Neuronal stem cell (in vitro differentiated cells): ENCODE results near the gene RAP1GAP2.
A peak's percentile ranks its signal among the peaks of the same experiment; 100 is the strongest.

ENCODE experiments used
- DNase-seq: peaks from one replicate; pipeline ENCODE4 v3.0.0-alpha.2; 2013; ENCODE audit warnings: low spot score
- H2AFZ ChIP-seq: one replicate; pipeline ENCODE4 v1.6.1; 2013; ENCODE audit warnings: mild to moderate bottlenecking, low read length, inconsistent platforms
- H2AK5ac ChIP-seq: 2 replicates; pipeline ENCODE4 v1.6.1; 2013; ENCODE audit warnings: low read depth, mild to moderate bottlenecking, inconsistent platforms, low read length, moderate library complexity, mixed read lengths
- H2BK120ac ChIP-seq: 2 replicates; pipeline ENCODE4 v1.6.1; 2013; ENCODE audit warnings: low read depth, mild to moderate bottlenecking, inconsistent platforms, low read length, moderate library complexity, mixed read lengths
- H2BK12ac ChIP-seq: one replicate; pipeline ENCODE4 v1.6.1; 2013; ENCODE audit warnings: low read length, inconsistent platforms
- H2BK15ac ChIP-seq: 2 replicates; pipeline ENCODE4 v1.6.1; 2013; ENCODE audit warnings: mild to moderate bottlenecking, low read length, inconsistent platforms, mixed read lengths
- H2BK5ac ChIP-seq: one replicate; pipeline ENCODE4 v1.6.1; 2013; ENCODE audit warnings: inconsistent platforms, mild to moderate bottlenecking, low read length, moderate library complexity
- H3K14ac ChIP-seq: one replicate; pipeline ENCODE4 v1.6.1; 2013; ENCODE audit warnings: low read length, inconsistent platforms
- H3K18ac ChIP-seq: 2 replicates; pipeline ENCODE4 v1.6.1; 2013; ENCODE audit warnings: low read length, inconsistent platforms
- H3K23ac ChIP-seq: 2 replicates; pipeline ENCODE4 v1.6.1; 2013; ENCODE audit warnings: low read depth, mild to moderate bottlenecking, mixed read lengths, low read length, inconsistent platforms; ENCODE audit not compliant: poor library complexity
- H3K27ac ChIP-seq: replicated peaks from 3 replicates; pipeline ENCODE4 v1.5.1; 2013; ENCODE audit warnings: low read length, inconsistent platforms
- H3K27me3 ChIP-seq, 3 experiments: 2 replicates each; pipeline ENCODE4 v1.6.1; 2013; ENCODE audit warnings: low read length in 3 of 3, mild to moderate bottlenecking in 2 of 3, inconsistent platforms in 1 of 3, low read depth in 1 of 3, mixed read lengths in 1 of 3, moderate library complexity in 1 of 3; ENCODE audit not compliant: control insufficient read depth in 3 of 3, insufficient read depth in 3 of 3
- H3K36me3 ChIP-seq, 2 donors: replicated peaks in 1 of 2; 2 replicates each; pipeline ENCODE4 v1.6.1; 2013; ENCODE audit warnings: low read length in 2 of 2; ENCODE audit not compliant: control insufficient read depth in 2 of 2, insufficient read depth in 2 of 2
- H3K4ac ChIP-seq: 2 replicates; pipeline ENCODE4 v1.6.1; 2013; ENCODE audit warnings: inconsistent platforms, mild to moderate bottlenecking, low read length, moderate library complexity
- H3K4me1 ChIP-seq, 2 donors: 1 replicate in 1 of 2; 2 replicates in 1 of 2; pipeline ENCODE4 v1.6.1; 2013; ENCODE audit warnings: low read length in 2 of 2, low read depth in 1 of 2; ENCODE audit not compliant: control insufficient read depth in 2 of 2, insufficient read depth in 1 of 2
- H3K4me2 ChIP-seq: one replicate; pipeline ENCODE4 v1.6.1; 2013; ENCODE audit warnings: mild to moderate bottlenecking, low read length, inconsistent platforms; ENCODE audit not compliant: insufficient read depth, poor library complexity, severe bottlenecking
- H3K4me3 ChIP-seq, 2 donors: 2 replicates each; pipeline ENCODE4 v1.5.1; 2013; ENCODE audit warnings: low read length in 2 of 2, mild to moderate bottlenecking in 2 of 2, inconsistent platforms in 1 of 2, moderate library complexity in 1 of 2
- H3K79me1 ChIP-seq: one replicate; pipeline ENCODE4 v1.6.1; 2013; ENCODE audit warnings: low read depth, mild to moderate bottlenecking, inconsistent platforms, low read length, moderate library complexity
- H3K9ac ChIP-seq: one replicate; pipeline ENCODE4 v1.6.1; 2013; ENCODE audit warnings: mild to moderate bottlenecking, low read depth, low read length, inconsistent platforms; ENCODE audit not compliant: poor library complexity
- H3K9me3 ChIP-seq, 2 donors: replicated peaks in 1 of 2; 2 replicates each; pipeline versions ENCODE3 to v1.6.1; 2013; ENCODE audit warnings: low read length in 2 of 2, mild to moderate bottlenecking in 2 of 2, inconsistent platforms in 1 of 2, low read depth in 1 of 2, mixed read lengths in 1 of 2, moderate library complexity in 1 of 2; ENCODE audit not compliant: control insufficient read depth in 2 of 2, insufficient read depth in 1 of 2
- H4K8ac ChIP-seq: one replicate; pipeline ENCODE4 v1.6.1; 2013; ENCODE audit warnings: low read depth, mild to moderate bottlenecking, inconsistent platforms, low read length, moderate library complexity
- H4K91ac ChIP-seq: one replicate; pipeline ENCODE4 v1.6.1; 2013; ENCODE audit warnings: low read length, low read depth, mild to moderate bottlenecking, inconsistent platforms; ENCODE audit not compliant: poor library complexity
- WGBS, 2 donors: extraction: QIAGEN DNeasy Blood & Tissue Kit; methylation state at CpG; one replicate each; pipeline ENCODE4 v1.1.7; 2013; ENCODE audit warnings: missing lambda C conversion rate in 2 of 2, mixed read lengths in 1 of 2; ENCODE audit not compliant: insufficient read length in 2 of 2, insufficient replicate concordance in 1 of 2; ENCODE audit errors: extremely low coverage in 2 of 2; 5-methylcytosine and 5-hydroxymethylcytosine counted together

The RAP1GAP2 gene

GRCh38 chr17:2804912-2805311 lies 8.7 kb downstream of the RAP1GAP2 start:
- Histone ChIP-seq H3K9ac (no peak overlapping the region), H3K4me1 (peaks cover 0 to 5% of the 10 kb centered on the region in 2 donors), H2AK5ac (peak overlapping the region; percentile 6), H3K27ac (no peak overlapping the region), H2BK120ac (no peak overlapping the region), H2AFZ (no peak overlapping the region), H2BK5ac (no peak overlapping the region), H3K4me3 (no peak overlapping the region), H4K91ac (no peak overlapping the region), H2BK15ac (no peak overlapping the region), H3K14ac (peak overlapping the region; percentile 59), H3K4me2 (no peak overlapping the region), H3K27me3 (peaks cover 0 to 15% (median 0%) of the 10 kb centered on the region in 3 experiments), H3K36me3 (peaks cover 0 to 1% of the 10 kb centered on the region in 2 donors), H2BK12ac (no peak overlapping the region), H4K8ac (no peak overlapping the region), H3K9me3 (no peaks in the 10 kb centered on the region), H3K79me1 (no peaks in the 10 kb centered on the region), H3K4ac (no peak overlapping the region), H3K23ac (no peak overlapping the region), H3K18ac (peak overlapping the region; percentile 81)
- DNase-seq, result no peak
- WGBS, 2 donors, result no CpG with 5 or more reads among the region's 7 CpGs

- no peak overlapping the region for H3K14ac ChIP-seq
- no peak overlapping the region for H2AFZ ChIP-seq
- H3K9ac ChIP-seq, result no peak overlapping the region
- H2BK120ac ChIP-seq, result no peak overlapping the region
- H3K4ac ChIP-seq, result no peak overlapping the region
- peak overlapping the region; percentile 62 for H2BK15ac ChIP-seq
- H3K27me3 ChIP-seq, result peaks cover 0 to 13% (median 0%) of the 10 kb centered on the region in 3 experiments
- no peak overlapping the region for H3K27ac ChIP-seq
- H3K36me3 ChIP-seq, result peaks cover 0 to 1% of the 10 kb centered on the region in 2 donors
- no peaks in the 10 kb centered on the region for H3K79me1 ChIP-seq
- no peak overlapping the region for H4K8ac ChIP-seq
- no peaks in the 10 kb centered on the region for H3K9me3 ChIP-seq
- H2BK5ac ChIP-seq, result no peak overlapping the region
- H3K4me3 ChIP-seq, result no peak overlapping the region
- no CpG with 5 or more reads among the region's 3 CpGs for WGBS, 2 donors
- peaks cover 0 to 8% of the 10 kb centered on the region in 2 donors for H3K4me1 ChIP-seq
- no peak overlapping the region for H4K91ac ChIP-seq
- DNase-seq, result no peak
- H3K4me2 ChIP-seq, result no peak overlapping the region
- peak overlapping the region; percentile 43 for H2AK5ac ChIP-seq
- peak overlapping the region; percentile 49 for H3K23ac ChIP-seq
- H3K18ac ChIP-seq, result no peak overlapping the region
- no peak overlapping the region for H2BK12ac ChIP-seq
Measured at GRCh38 chr17:2805961-2806360, 9.7 kb downstream of the RAP1GAP2 start.

- no peak overlapping the region for H2AFZ ChIP-seq
- H4K8ac ChIP-seq, result no peak overlapping the region
- H3K4me1 ChIP-seq, result peaks cover 0 to 19% of the 10 kb centered on the region in 2 donors
- peak overlapping the region; percentile 46 for H2BK12ac ChIP-seq
- WGBS, 2 donors, result no CpG with 5 or more reads among the region's 30 CpGs
- no peak overlapping the region for H2BK5ac ChIP-seq
- no peak for DNase-seq
- H3K14ac ChIP-seq, result no peak overlapping the region
- H3K27me3 ChIP-seq, result peaks cover 0 to 13% (median 0%) of the 10 kb centered on the region in 3 experiments
- no peak overlapping the region for H2BK120ac ChIP-seq
- H3K18ac ChIP-seq, result peak overlapping the region; percentile 68
- H3K36me3 ChIP-seq, result peaks cover 0 to 1% of the 10 kb centered on the region in 2 donors
- H3K4me3 ChIP-seq, result no peak overlapping the region
- no peak overlapping the region for H3K4me2 ChIP-seq
- H3K4ac ChIP-seq, result no peak overlapping the region
- H2AK5ac ChIP-seq, result peak overlapping the region; percentile 85
- peak overlapping the region; percentile 76 for H4K91ac ChIP-seq
- peak overlapping the region; percentile 84 for H2BK15ac ChIP-seq
- no peak overlapping the region for H3K9ac ChIP-seq
- no peaks in the 10 kb centered on the region for H3K9me3 ChIP-seq
- H3K27ac ChIP-seq, result no peak overlapping the region
- no peaks in the 10 kb centered on the region for H3K79me1 ChIP-seq
- no peak overlapping the region for H3K23ac ChIP-seq
Measured at GRCh38 chr17:2808367-2809335, 12.4 kb downstream of the RAP1GAP2 start.

GRCh38 chr17:2809337-2809736 lies 13.1 kb downstream of the RAP1GAP2 start:
- Histone ChIP-seq H2BK12ac (peak overlapping the region; percentile 49), H3K9ac (no peak overlapping the region), H3K27me3 (peaks cover 0 to 7% (median 0%) of the 10 kb centered on the region in 3 experiments), H3K23ac (no peak overlapping the region), H3K4me1 (peaks cover 0 to 22% of the 10 kb centered on the region in 2 donors), H4K91ac (no peak overlapping the region), H3K14ac (no peak overlapping the region), H3K18ac (peak overlapping the region; percentile 68), H3K4me3 (no peak overlapping the region), H2AK5ac (peak overlapping the region; percentile 95), H2BK15ac (peak overlapping the region; percentile 93), H3K4me2 (no peak overlapping the region), H3K27ac (no peak overlapping the region), H3K36me3 (peaks cover 0 to 1% of the 10 kb centered on the region in 2 donors), H4K8ac (no peak overlapping the region), H2BK5ac (no peak overlapping the region), H3K79me1 (peaks cover 2% of the 10 kb centered on the region), H2BK120ac (no peak overlapping the region), H2AFZ (no peak overlapping the region), H3K9me3 (no peaks in the 10 kb centered on the region), H3K4ac (no peak overlapping the region)
- no CpG with 5 or more reads among the region's 14 CpGs for WGBS, 2 donors
- DNase-seq, result no peak
